SK-N-SH (cell line): Measurements from ENCODE around the gene SGCE. TPM values are rescaled to one million over a fixed set of nuclear protein-coding genes. Genes with fewer than 3 reads are reported as not detected.

Experiments used
- CTCF ChIA-PET: fragments of 300-600, 350-600 bp; formaldehyde crosslinking; extraction: SDS; loops from one replicate; lab custom pipeline; 2021; lab: Yijun Ruan, JAX
- POLR2A ChIA-PET: fragments of 350-600 bp; sonication (Branson Sonifier 250); formaldehyde crosslinking; extraction: SDS; loops from one replicate; lab custom pipeline; 2020; ENCODE audit warnings: antibody characterized with exemption, inconsistent platforms; lab: Yijun Ruan, JAX
- DNase-seq: peaks from one replicate; pipeline ENCODE4 v3.0.0; 2012
- H2AFZ ChIP-seq: fragments of 200-600 bp; sonication (generic); 2 replicates; pipeline ENCODE4 v1.8.1; 2016; ENCODE audit warnings: antibody characterized with exemption, mild to moderate bottlenecking, low read depth
- H3F3A ChIP-seq: fragments of 200-600 bp; sonication (generic); replicated peaks from 2 replicates; pipeline ENCODE3; 2016; ENCODE audit warnings: antibody characterized with exemption, mild to moderate bottlenecking; ENCODE audit not compliant: insufficient read depth
- H3K27ac ChIP-seq, 2 experiments: fragments of 200-500 bp in 1 of 2; fragments of 200-600 bp in 1 of 2; sonication (Bioruptor generic) in 1 of 2; sonication (generic), shearing (Covaris generic) in 1 of 2; 2 replicates each; pipeline versions ENCODE4 v1.5.1 to v1.6.1; 2014 to 2016; ENCODE audit warnings: low read depth in 2 of 2, inconsistent platforms in 1 of 2, low read length in 1 of 2, mild to moderate bottlenecking in 1 of 2, mixed read lengths in 1 of 2
- H3K27me3 ChIP-seq: fragments of 200-600 bp; sonication (generic), shearing (Covaris generic); 2 replicates; pipeline ENCODE4 v1.6.1; 2016; ENCODE audit warnings: mixed run types; ENCODE audit not compliant: insufficient read depth
- H3K36me3 ChIP-seq, 2 experiments: fragments of 200-500 bp in 1 of 2; fragments of 200-600 bp in 1 of 2; sonication (Bioruptor generic) in 1 of 2; sonication (generic) in 1 of 2; replicated peaks in 1 of 2; 2 replicates each; pipeline versions ENCODE3 to v1.5.1; 2014 to 2016; ENCODE audit warnings: low read length in 1 of 2, mild to moderate bottlenecking in 1 of 2; ENCODE audit not compliant: insufficient read depth in 2 of 2, control insufficient read depth in 1 of 2
- H3K4me1 ChIP-seq, 2 experiments: fragments of 200-500 bp in 1 of 2; fragments of 200-600 bp in 1 of 2; sonication (Bioruptor generic) in 1 of 2; sonication (generic), shearing (Covaris generic) in 1 of 2; 2 replicates each; pipeline versions ENCODE4 v1.5.1 to v1.6.1; 2014 to 2016; ENCODE audit warnings: low read depth in 1 of 2, low read length in 1 of 2, mixed run types in 1 of 2; ENCODE audit not compliant: insufficient read depth in 2 of 2, control insufficient read depth in 1 of 2
- H3K4me2 ChIP-seq: fragments of 200-600 bp; sonication (generic), shearing (Covaris generic); 2 replicates; pipeline ENCODE4 v1.6.1; 2017; ENCODE audit warnings: mixed run types
- H3K4me3 ChIP-seq, 2 experiments: fragments of 200-500 bp in 1 of 2; fragments of 200-600 bp in 1 of 2; sonication (Bioruptor generic) in 1 of 2; sonication (generic), shearing (Covaris generic) in 1 of 2; 2 replicates each; pipeline versions ENCODE4 v1.5.1 to v1.8.1; 2014 to 2016; ENCODE audit warnings: low read depth in 2 of 2, inconsistent platforms in 1 of 2, low read length in 1 of 2, mild to moderate bottlenecking in 1 of 2, mixed read lengths in 1 of 2, moderate library complexity in 1 of 2
- H3K79me2 ChIP-seq: fragments of 200-600 bp; sonication (generic); 2 replicates; pipeline ENCODE4 v1.8.1; 2017; ENCODE audit warnings: mild to moderate bottlenecking; ENCODE audit not compliant: insufficient read depth
- H3K9ac ChIP-seq: fragments of 200-600 bp; sonication (generic); 2 replicates; pipeline ENCODE4 v1.6.1; 2017; ENCODE audit warnings: mixed run types
- H3K9me2 ChIP-seq: fragments of 200-600 bp; sonication (generic); 2 replicates; pipeline ENCODE4 v1.6.1; 2017; ENCODE audit warnings: mixed run types
- H3K9me3 ChIP-seq: fragments of 200-600 bp; sonication (generic); 2 replicates; pipeline ENCODE4 v1.6.1; 2017; ENCODE audit warnings: mixed run types, mild to moderate bottlenecking, moderate library complexity
- H4K20me1 ChIP-seq: fragments of 200-600 bp; sonication (generic); 2 replicates; pipeline ENCODE4 v1.6.1; 2017; ENCODE audit warnings: mild to moderate bottlenecking, mixed run types; ENCODE audit not compliant: insufficient read depth
- CHD2 ChIP-seq: fragments of 150-350 bp; IDR thresholded peaks from 2 replicates; pipeline ENCODE4 v1.6.1; 2018; ENCODE audit warnings: low read length; ENCODE audit not compliant: partially characterized antibody
- GABPA ChIP-seq: IDR thresholded peaks from 2 replicates; pipeline ENCODE4 v1.4.0; 2012; ENCODE audit warnings: low read depth, mild to moderate bottlenecking
- JUND ChIP-seq: IDR thresholded peaks from 2 replicates; pipeline ENCODE4 v1.4.0; 2012
- MEF2A ChIP-seq: IDR thresholded peaks from 2 replicates; pipeline ENCODE4 v1.4.0; 2012; ENCODE audit warnings: low read depth, borderline replicate concordance
- POLR2AphosphoS5 ChIP-seq: IDR thresholded peaks from 2 replicates; pipeline ENCODE4 v1.6.1; 2012; ENCODE audit warnings: low read depth, low read length
- RAD21 ChIP-seq: IDR thresholded peaks from 2 replicates; pipeline ENCODE4 v1.6.1; 2012; ENCODE audit warnings: mild to moderate bottlenecking, low read length
- RFX5 ChIP-seq: IDR thresholded peaks from 2 replicates; pipeline ENCODE4 v1.6.1; 2012; ENCODE audit warnings: mild to moderate bottlenecking, improper control_type of control experiment, low read length
- RXRA ChIP-seq: IDR thresholded peaks from 2 replicates; pipeline ENCODE4 v1.4.0; 2012; ENCODE audit warnings: low read depth, mild to moderate bottlenecking, borderline replicate concordance
- TAF1 ChIP-seq: IDR thresholded peaks from 2 replicates; pipeline ENCODE4 v1.6.1; 2012; ENCODE audit warnings: low read depth, mild to moderate bottlenecking, low read length, moderate library complexity, borderline replicate concordance
- TCF12 ChIP-seq: IDR thresholded peaks from 2 replicates; pipeline ENCODE4 v1.4.0; 2012
- YY1 ChIP-seq: IDR thresholded peaks from 2 replicates; pipeline ENCODE4 v1.4.0; 2012; ENCODE audit warnings: low read depth, mild to moderate bottlenecking
- ZBTB33 ChIP-seq: IDR thresholded peaks from 2 replicates; pipeline ENCODE4 v1.4.0; 2012; ENCODE audit warnings: low read depth, borderline replicate concordance
- WGBS: methylation state at CpG from one replicate; pipeline ENCODE4 v1.1.6; 2017; ENCODE audit warnings: low lambda C conversion rate; 5-methylcytosine and 5-hydroxymethylcytosine counted together
- polyA plus RNA-seq, 3 experiments: library from polyadenylated mRNA; depleted of rRNA; stranded (reverse); fragments of >200 nt; gene quantifications; 2 replicates each; pipeline ENCODE4 v1.2.3, GENCODE V29; 2012

Gene SGCE
- polyA plus RNA-seq, 1 of the 3 experiments (the other 2 are of a cell fraction), result 69.5 TPM

- no peak for TF ChIP-seq ZBTB33
- TF ChIP-seq POLR2AphosphoS5, result no peak
- TF ChIP-seq RAD21, result no peak
- no peak for TF ChIP-seq TCF12
- TF ChIP-seq RXRA, result no peak
- no peak for TF ChIP-seq MEF2A
- no peak for TF ChIP-seq CHD2
- no peak for TF ChIP-seq JUND
Measured at GRCh38 chr7:94590526-94591162, 65.3 kb downstream of the SGCE start (continued).

GRCh38 chr7:94588075-94588474 is 67.9 kb downstream of the SGCE start:
- WGBS, result 95% methylated on average over 2 of the region's 2 CpGs
- no peak overlapping the region for H3K27ac ChIP-seq
- H2AFZ ChIP-seq, result no peak overlapping the region
- no peaks in the 10 kb centered on the region for H3F3A ChIP-seq
- H3K27me3 ChIP-seq, result no peaks in the 10 kb centered on the region
- H3K36me3 ChIP-seq, result peaks cover 43 to 65% of the 10 kb centered on the region in 2 experiments
- H3K79me2 ChIP-seq, result no peaks in the 10 kb centered on the region
- TF ChIP-seq ZBTB33 (no peak), TAF1 (no peak), YY1 (no peak), RXRA (no peak), MEF2A (no peak), RFX5 (no peak), GABPA (no peak)
- no peaks in the 10 kb centered on the region for H3K9me2 ChIP-seq
- ChIA-PET CTCF (interaction anchor here (1.8 kb wide), 1 partner anchor 68 kb away, joined by 5 read pairs; the partner anchor contains the start of gene SGCE), POLR2A (no interaction called here)
- H3K4me3 ChIP-seq, result no peak overlapping the region
- no peaks in the 10 kb centered on the region for H3K9me3 ChIP-seq
- no peak overlapping the region for H3K9ac ChIP-seq
- no peaks in the 10 kb centered on the region for H4K20me1 ChIP-seq
- no peak overlapping the region for H3K4me2 ChIP-seq
- H3K4me1 ChIP-seq, result no peaks in the 10 kb centered on the region; a peak in 1 of 4 replicates
- no peak for DNase-seq
